ENCODE measurements around the gene IRGC.

- no peak for TF ChIP-seq CTCF (IDR thresholded peaks at IDR 0.05; ENCODE audit: low read length)
- no peak for TF ChIP-seq EZH2 (IDR thresholded peaks at IDR 0.05; ENCODE audit: borderline replicate concordance, low read length)
Observed at GRCh38 chr19:43726736-43727592, 11.1 kb downstream of the IRGC start.

Measured in OCI-LY1 (cell line).